ENCODE results near the gene KLHL17. TPM values are rescaled to one million over a fixed set of nuclear protein-coding genes. Genes with fewer than 3 reads are reported as not detected.

KLHL17 gene
- total and polyA plus RNA-seq, 9 of the 15 experiments (the other 6 are each of a cell fraction or from before 2014, with no cell fraction given) = 0.14 to 84.8 (median 13.0) TPM

- no peak for TF ChIP-seq MIER1 (IDR thresholded peaks at IDR 0.05; ENCODE audit: low read depth)
- peak; percentile 64; the same call in 1 of the 2 replicates for TF ChIP-seq CBFB (CRISPR knock-in tag; IDR thresholded peaks at IDR 0.05)
- TF ChIP-seq USF2 (CRISPR knock-in tag; IDR thresholded peaks at IDR 0.05) = peak; percentile 38; the same call in 1 of the 2 replicates
- no peak for TF ChIP-seq RBM15 (IDR thresholded peaks at IDR 0.05; ENCODE audit: insufficient read depth, low read length)
- TF ChIP-seq MNT (conservative IDR thresholded peaks at IDR 0.05) = peak; percentile 92 to 95
- TF ChIP-seq E2F3 (CRISPR knock-in tag; IDR thresholded peaks at IDR 0.05) = peak; percentile 18; the same call in 1 of the 2 replicates
- peak; percentile 57 for TF ChIP-seq TFAP4 (CRISPR knock-in tag; IDR thresholded peaks at IDR 0.05; ENCODE audit: borderline replicate concordance)
- TF ChIP-seq FOSL1 (tag; conservative IDR thresholded peaks at IDR 0.05) = peak; percentile 73; the same call in 1 of the 2 replicates
- peak; percentile 49 for TF ChIP-seq HMGN3 (IDR thresholded peaks at IDR 0.05; ENCODE audit: borderline replicate concordance, extremely low read depth, insufficient read length, low read depth, low read length)
- TF ChIP-seq ZNF766 (CRISPR knock-in tag; conservative IDR thresholded peaks at IDR 0.05) = no peak
- TF ChIP-seq ZC3H4 (CRISPR knock-in tag; IDR thresholded peaks at IDR 0.05; ENCODE audit: borderline replicate concordance) = no peak
- TF ChIP-seq RCOR1 (IDR thresholded peaks at IDR 0.05; ENCODE audit: borderline replicate concordance in 1 of 2, low read depth in 2 of 2, low read length in 2 of 2) = no peak
- TF ChIP-seq ZNF511 (CRISPR knock-in tag; IDR thresholded peaks at IDR 0.05) = 0 out of 2 replicates have a peak, but pooled peaks have one; percentile 39
- 0 out of 4 replicates have a peak, but pooled peaks have one; percentile 69 to 78 for TF ChIP-seq UBTF (IDR thresholded peaks at IDR 0.05; ENCODE audit: borderline replicate concordance in 1 of 2, low read depth in 2 of 2, low read length in 2 of 2)
- TF ChIP-seq YY1 (IDR thresholded peaks at IDR 0.05; ENCODE audit: borderline replicate concordance in 1 of 3, control insufficient read depth in 1 of 3, extremely low read depth in 1 of 3, insufficient read depth in 3 of 3, insufficient read length in 1 of 3, insufficient replicate concordance in 2 of 3, low read depth in 1 of 3, low read length in 2 of 3) = peak in 1 of 3 experiments; percentile 55
- TF ChIP-seq SP1 (CRISPR knock-in tag; IDR thresholded peaks at IDR 0.05) = peak; percentile 73; the same call in 1 of the 2 replicates
- 0 out of 2 replicates have a peak, but pooled peaks have one; percentile 32 for TF ChIP-seq CBX1 (IDR thresholded peaks at IDR 0.05; ENCODE audit: low read depth)
- TF ChIP-seq KDM2B (CRISPR knock-in tag; IDR thresholded peaks at IDR 0.05) = peak; percentile 71
- peak; percentile 29; the same call in 1 of the 2 replicates for TF ChIP-seq KLF6 (CRISPR knock-in tag; IDR thresholded peaks at IDR 0.05; ENCODE audit: borderline replicate concordance)
These were observed 6.4 kb downstream of the KLHL17 start (continued) for GRCh38 chr1:966704-967300.
